Measurements from ENCODE around the gene NECTIN1.
"Not testable (repeated sequence)": the region's sequence is repeated elsewhere in the genome, so short reads cannot be mapped to it uniquely, and the experiment has no call there.

Gene NECTIN1

GRCh38 chr11:119614222-119615002, 114.6 kb downstream of the NECTIN1 start:
- no peak for TF ChIP-seq POLR2A (IDR thresholded peaks at IDR 0.05; ENCODE audit: low read depth, low read length)
- FAIRE-seq = no peak
- DNase-seq (ENCODE audit: insufficient read length, low spot score) = no peak

GRCh38 chr11:119612814-119613213, 116.2 kb downstream of the NECTIN1 start:
- TF ChIP-seq POLR2A (IDR thresholded peaks at IDR 0.05; ENCODE audit: low read depth, low read length) = no peak
- FAIRE-seq (no peak), DNase-seq (ENCODE audit: insufficient read length, low spot score) (no peak)

DNA sequence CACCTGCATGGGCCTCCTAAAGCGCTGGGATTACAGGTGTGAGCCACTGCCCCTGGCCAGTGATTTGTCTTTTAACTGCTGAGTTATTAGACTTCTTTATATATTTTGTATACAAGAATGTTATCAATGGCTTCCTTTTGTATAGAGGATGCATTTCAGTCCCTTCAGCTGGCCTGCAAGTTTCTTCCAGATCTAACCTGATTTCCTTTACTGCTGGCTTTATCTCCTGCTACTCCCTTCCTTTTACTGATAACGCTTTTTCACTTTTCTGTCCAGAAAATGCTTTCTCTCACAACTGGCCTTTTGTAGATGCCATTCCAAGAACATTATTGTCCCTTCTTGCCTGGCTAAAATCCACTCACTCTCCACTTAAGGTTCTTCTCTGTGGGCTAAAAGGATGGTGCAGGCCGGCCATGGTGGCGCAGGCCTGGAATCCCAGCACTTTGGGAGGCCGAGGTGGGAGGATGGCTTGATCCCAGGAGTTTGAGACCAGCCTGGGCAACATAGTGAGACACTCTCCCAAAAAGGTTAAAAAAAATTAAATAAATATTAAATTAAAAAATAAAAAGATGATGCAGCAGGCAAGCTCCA, 118.1 kb downstream of the NECTIN1 start:
- FAIRE-seq (no peak), DNase-seq (ENCODE audit: insufficient read length, low spot score) (no peak)
- no peak for TF ChIP-seq POLR2A (IDR thresholded peaks at IDR 0.05; ENCODE audit: low read depth, low read length)

- TF ChIP-seq POLR2A (IDR thresholded peaks at IDR 0.05; ENCODE audit: low read depth, low read length) = no peak
- no peak for DNase-seq (ENCODE audit: insufficient read length, low spot score)
- no peak for FAIRE-seq
Measured at GRCh38 chr11:119608781-119609180, 120.2 kb downstream of the NECTIN1 start.

GRCh38 chr11:119608201-119608600, 120.8 kb downstream of the NECTIN1 start:
- DNase-seq (ENCODE audit: insufficient read length, low spot score) = no peak
- FAIRE-seq = no peak
- no peak for TF ChIP-seq POLR2A (IDR thresholded peaks at IDR 0.05; ENCODE audit: low read depth, low read length)

GRCh38 chr11:119607726-119608125, 121.3 kb downstream of the NECTIN1 start:
- no peak for FAIRE-seq
- no peak for DNase-seq (ENCODE audit: insufficient read length, low spot score)
- TF ChIP-seq POLR2A (IDR thresholded peaks at IDR 0.05; ENCODE audit: low read depth, low read length) = no peak

DNA sequence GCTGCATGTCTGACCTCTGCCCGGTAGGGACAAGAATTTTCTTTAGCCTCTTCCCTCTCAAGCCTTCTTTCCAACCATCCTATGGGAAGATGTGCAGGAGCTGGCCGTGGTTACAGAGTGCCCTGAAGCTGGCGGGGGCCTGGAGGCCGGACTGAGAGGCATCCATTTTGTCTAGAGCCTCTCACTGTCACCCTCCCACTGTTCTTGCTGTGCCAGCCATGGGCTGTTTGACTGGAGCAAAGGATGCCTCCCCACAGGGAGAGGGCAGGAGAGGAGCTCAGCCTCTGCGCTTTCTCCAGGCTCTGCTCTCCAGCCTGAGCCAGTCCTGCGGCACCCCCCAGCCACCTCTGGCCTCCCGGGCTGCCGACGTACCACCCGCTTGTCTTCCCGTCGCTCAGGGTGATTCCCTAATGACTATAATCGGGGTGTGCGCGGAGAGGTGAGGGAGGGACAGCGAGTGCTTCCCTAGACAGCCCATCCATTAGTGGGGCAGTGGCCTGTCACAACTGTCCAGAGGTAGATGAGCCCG, 123.8 kb downstream of the NECTIN1 start:
- FAIRE-seq (no peak), DNase-seq (ENCODE audit: insufficient read length, low spot score) (no peak)
- TF ChIP-seq POLR2A (IDR thresholded peaks at IDR 0.05; ENCODE audit: low read depth, low read length) = no peak

GRCh38 chr11:119602745-119603373, 126.1 kb downstream of the NECTIN1 start:
- DNase-seq (ENCODE audit: insufficient read length, low spot score) (no peak), FAIRE-seq (no peak)
- no peak for TF ChIP-seq POLR2A (IDR thresholded peaks at IDR 0.05; ENCODE audit: low read depth, low read length)

GRCh38 chr11:119599864-119600541, 129.0 kb downstream of the NECTIN1 start:
- no peak for FAIRE-seq
- DNase-seq (ENCODE audit: insufficient read length, low spot score) = no peak

GRCh38 chr11:119595941-119596340, 133.1 kb downstream of the NECTIN1 start:
- DNase-seq (ENCODE audit: insufficient read length, low spot score); FAIRE-seq: not testable (repeated sequence)

More at GRCh38 chr11:119599864-119600541, 129.0 kb downstream of the NECTIN1 start:
- TF ChIP-seq POLR2A (IDR thresholded peaks at IDR 0.05; ENCODE audit: low read depth, low read length) = no peak

DNA sequence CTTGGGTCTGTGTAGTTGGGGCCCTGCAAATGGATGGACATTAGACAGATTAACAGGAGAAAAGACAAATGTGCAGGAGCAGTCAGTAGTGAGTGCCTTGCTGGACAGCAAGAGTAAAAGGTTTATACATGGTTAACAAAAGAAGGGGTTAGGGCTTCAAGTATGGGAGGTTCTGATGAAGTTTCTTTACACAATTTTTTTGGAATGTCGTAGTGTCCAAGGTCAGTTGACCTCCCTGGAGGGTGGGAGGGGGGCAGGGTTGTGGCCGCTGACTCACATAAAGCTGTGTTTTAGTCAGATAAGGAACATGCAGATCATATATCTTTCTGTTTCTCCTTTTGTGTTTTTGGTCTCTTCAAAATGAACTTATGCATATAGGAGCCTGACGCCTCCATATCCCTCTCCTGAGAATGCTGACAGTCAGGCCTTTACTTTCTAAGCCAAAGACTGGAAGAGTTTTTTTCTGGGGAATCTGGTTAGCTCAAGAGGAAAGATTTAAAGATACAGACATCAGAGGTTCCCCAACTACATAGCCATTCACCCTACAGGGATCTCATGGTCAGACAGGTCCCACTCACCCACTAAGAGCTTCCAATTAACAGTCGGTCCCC, 134.3 kb downstream of the NECTIN1 start:
- no peak for TF ChIP-seq POLR2A (IDR thresholded peaks at IDR 0.05; ENCODE audit: low read depth, low read length)
- DNase-seq (ENCODE audit: insufficient read length, low spot score) = peak; percentile 34
- peak; percentile 74 for FAIRE-seq

DNA sequence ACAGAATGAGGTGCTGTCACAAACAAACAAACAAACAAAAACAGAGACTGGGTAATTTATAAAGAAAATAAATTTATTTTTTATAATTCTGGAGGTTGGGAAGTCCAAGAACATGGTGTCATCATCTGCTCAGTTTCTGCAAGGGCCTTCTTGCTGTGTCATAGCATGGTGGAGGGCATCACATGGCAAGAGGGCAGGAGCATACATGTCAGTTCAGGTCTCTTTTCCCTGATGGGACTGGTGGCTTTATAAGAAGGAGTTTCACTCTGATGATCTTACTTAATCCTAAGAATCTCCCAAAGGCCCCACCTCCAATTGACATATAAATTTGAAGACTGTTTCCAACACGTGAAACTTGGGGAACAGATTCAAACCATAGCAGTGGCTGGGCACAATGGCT, 135.7 kb downstream of the NECTIN1 start:
- no peak for TF ChIP-seq POLR2A (IDR thresholded peaks at IDR 0.05; ENCODE audit: low read depth, low read length)
- no peak for DNase-seq (ENCODE audit: insufficient read length, low spot score)
- no peak for FAIRE-seq

DNA sequence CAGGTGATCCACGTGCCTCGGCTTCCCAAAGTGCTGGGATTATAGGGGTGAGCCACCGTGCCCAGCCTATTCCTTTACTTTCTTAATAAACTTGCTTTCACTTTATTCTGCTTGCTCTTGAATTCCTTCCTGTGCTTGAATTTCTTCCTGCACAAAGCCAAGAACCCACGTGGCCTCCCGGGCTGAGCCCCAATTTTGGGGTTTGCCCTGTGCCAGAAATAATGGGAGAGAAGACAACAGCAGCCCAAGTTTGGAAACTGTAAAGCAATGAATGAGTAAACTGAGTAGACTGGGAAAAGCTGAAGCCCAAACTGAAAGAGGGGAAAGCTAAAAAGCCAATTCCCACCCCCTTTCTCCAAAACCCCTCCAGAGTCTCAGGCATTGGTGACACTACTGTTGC, 136.4 kb downstream of the NECTIN1 start:
- no peak for DNase-seq (ENCODE audit: insufficient read length, low spot score)
- TF ChIP-seq POLR2A (IDR thresholded peaks at IDR 0.05; ENCODE audit: low read depth, low read length) = no peak
- no peak for FAIRE-seq
